GM19438 (cell line): ENCODE results near the gene PCNT.
"Not testable (repeated sequence)": the region's sequence is repeated elsewhere in the genome, so short reads cannot be mapped to it uniquely, and the experiment has no call there.

Experiments
- ATAC-seq: cut with Tn5 transposase; IDR thresholded peaks from one replicate; pipeline ENCODE4 v1.9.1; 2021; ENCODE audit warnings: low read depth; ENCODE audit not compliant: unreplicated experiment

PCNT gene

GRCh38 chr21:46397993-46398392 is 74.0 kb downstream of the PCNT start:
- ATAC-seq = no peak

- ATAC-seq = no peak
Measured at GRCh38 chr21:46399129-46399528, 75.2 kb downstream of the PCNT start.

DNA sequence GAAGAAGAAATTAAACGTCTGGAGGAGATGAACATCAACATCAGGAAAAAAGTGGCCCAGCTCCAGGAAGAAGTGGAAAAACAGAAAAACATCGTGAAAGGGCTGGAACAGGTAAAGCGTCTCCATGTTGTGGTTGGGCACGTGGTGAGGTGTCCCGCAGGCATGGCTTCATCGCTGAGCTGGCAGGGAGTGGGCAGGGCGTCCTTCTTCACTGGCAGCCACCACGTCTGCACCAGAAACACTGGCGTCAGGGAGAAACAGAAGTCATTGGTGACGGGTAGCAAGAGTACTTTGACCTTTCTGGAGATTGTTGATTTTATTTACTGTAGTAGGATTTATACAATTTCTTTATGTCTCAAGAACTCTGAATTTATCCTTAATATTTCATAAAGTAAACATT is 75.7 kb downstream of the PCNT start:
- no peak for ATAC-seq

- no peak for ATAC-seq
Measured at GRCh38 chr21:46401186-46401910, 77.4 kb downstream of the PCNT start.

DNA sequence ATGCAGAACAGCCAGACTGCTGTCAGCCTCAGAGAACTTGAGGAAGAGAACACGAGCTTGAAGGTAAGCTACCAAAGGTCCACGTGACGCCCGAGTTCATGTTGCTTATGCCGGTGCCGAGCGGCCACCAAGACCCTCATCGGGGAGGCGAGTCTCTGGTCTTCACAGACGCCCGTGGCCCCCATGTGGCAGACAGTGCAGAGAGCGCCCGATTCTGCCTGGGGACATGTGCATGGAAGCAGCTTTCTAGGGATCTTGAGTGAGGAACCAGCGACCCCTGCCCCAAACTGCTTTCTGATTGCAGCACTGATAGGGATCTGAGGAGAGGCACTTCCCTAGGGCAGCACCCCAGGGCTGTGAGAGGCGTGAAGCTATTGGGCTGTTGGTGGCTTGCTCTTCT is 78.5 kb downstream of the PCNT start:
- no peak for ATAC-seq

DNA sequence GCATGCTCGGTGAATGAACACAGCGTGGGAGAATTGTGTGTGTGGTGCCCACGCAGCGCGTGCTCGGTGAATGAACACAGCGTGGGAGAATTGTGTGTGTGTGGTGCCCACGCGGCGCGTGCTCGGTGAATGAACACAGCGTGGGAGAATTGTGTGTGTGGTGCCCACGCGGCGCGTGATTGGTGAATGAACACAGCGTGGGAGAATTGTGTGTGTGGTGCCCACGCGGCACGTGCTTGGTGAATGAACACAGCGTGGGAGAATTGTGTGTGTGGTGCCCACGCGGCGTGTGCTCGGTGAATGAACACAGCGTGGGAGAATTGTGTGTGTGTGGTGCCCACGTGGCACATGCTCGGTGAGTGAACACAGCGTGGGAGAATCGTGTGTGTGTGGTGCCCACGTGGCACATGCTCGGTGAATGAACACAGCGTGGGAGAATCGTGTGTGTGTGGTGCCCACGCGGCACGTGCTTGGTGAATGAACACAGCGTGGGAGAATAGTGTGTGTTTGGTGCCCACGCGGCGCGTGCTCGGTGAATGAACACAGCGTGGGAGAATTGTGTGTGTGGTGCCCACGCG is 79.4 kb downstream of the PCNT start:
- ATAC-seq = not testable (repeated sequence)

DNA sequence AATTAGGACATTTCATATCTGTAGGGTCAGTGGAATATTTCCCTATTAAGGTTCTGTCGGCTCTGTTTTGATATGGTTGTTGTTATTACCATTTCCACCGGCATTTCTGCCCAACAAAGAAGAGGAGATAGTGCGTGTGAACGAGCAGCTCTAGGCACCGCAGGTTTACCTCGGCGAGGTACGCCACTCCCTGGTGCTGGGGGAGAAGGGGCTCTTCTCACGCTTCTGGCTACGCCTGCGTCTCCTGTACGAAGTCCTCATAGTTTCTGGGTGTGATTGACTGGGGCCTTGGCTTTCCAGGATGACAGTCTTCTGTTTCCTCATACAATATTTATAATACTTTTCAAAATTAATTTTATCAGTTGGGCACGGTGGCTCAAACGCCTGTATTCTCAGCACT is 80.3 kb downstream of the PCNT start:
- ATAC-seq = no peak

DNA sequence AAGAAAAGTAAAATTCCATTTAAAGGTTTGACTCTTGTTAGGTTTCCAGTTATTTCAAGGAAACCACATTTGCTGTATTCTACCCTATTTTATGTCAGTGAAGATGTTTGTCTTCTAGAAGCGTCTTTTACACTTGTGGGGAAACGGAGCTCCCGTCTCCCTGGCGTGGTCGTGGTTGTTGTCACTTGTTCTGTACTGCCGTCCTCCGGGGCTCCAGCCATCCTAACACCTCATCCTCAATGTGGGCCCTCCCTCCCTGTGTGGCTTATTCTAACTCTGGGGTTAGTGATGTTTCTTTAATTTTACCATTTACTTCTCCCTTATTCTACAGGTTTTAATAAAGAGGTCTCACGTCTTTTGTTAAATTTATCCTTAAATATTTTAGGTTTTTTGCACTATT is 82.0 kb downstream of the PCNT start:
- ATAC-seq = no peak

- no peak for ATAC-seq
Measured at GRCh38 chr21:46409641-46410406, 85.9 kb downstream of the PCNT start.

DNA sequence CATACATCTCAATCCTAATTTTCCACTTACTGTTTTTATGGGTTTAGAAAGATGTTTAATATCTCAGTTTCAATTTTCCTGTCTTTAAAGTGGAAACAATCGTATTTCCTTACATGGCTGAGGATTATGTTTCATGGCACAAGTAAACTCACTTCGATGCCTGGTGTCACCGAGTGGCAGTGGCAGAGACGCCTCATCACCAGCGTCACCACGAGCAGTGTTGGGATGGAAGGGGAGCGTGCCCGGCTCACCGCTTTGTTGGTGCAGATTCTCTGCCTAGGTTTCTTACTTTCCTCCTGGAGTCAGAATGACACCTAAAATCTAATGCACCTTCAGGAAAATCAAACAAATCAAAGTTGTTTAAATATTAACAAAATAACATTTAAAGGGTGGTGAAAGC is 86.6 kb downstream of the PCNT start:
- ATAC-seq = no peak

- ATAC-seq = no peak
Measured at GRCh38 chr21:46411236-46411635, 87.3 kb downstream of the PCNT start.

- ATAC-seq = no peak
Measured at GRCh38 chr21:46411691-46412090, 87.7 kb downstream of the PCNT start.

DNA sequence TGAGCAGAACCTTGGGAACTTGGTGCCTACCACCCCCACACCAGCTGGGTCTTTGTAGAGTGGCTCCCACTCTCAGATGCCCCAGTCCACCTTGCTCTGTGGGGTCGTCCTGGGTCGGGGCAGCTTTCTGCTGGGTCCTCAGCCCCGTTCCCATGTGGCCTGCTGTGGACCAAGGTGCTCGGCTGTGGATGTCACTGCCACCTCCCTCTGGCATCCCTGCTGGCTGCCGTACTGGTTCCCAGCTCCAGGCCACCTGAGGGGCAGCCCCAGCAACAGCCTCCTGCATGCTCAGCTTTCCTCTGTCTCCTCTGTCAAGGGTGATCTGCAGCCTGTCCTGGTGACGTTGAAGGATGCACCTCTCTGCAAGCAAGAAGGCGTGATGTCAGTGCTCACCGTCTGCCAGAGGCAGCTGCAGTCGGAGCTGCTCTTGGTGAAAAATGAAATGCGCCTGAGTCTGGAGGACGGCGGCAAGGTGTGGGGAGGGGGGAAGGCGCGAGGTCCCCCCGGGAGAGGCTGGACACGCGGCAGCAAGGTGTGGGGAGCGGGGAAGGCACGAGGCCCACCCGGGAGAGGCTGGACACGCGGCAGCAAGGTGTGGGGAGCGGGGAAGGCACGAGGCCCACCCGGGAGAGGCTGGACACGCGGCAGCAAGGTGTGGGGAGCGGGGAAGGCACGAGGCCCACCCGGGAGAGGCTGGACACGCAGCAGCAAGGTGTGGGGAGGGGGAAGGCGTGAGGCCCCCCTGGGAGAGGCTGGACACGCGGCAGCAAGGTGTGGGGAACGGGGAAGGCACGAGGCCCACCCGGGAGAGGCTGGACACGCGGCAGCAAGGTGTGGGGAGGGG is 88.8 kb downstream of the PCNT start:
- no peak for ATAC-seq

DNA sequence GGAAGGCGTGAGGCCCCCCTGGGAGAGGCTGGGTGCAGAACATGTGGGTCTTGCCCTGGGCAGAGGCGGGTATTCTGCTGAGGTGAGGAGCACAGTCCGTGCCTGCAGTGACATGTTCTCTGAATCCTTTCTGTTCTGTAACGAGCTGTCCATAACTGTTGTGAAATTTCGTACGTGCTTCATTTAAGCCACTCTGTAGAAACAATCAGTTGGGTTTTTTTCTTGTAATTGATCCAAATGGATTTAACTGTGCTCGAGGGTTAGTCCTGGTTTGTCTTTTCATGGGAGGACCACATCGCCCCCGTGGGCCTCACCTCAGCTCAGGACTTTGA is 89.4 kb downstream of the PCNT start:
- no peak for ATAC-seq

- no peak for ATAC-seq
Measured at GRCh38 chr21:46414965-46415275, 91.0 kb downstream of the PCNT start.

DNA sequence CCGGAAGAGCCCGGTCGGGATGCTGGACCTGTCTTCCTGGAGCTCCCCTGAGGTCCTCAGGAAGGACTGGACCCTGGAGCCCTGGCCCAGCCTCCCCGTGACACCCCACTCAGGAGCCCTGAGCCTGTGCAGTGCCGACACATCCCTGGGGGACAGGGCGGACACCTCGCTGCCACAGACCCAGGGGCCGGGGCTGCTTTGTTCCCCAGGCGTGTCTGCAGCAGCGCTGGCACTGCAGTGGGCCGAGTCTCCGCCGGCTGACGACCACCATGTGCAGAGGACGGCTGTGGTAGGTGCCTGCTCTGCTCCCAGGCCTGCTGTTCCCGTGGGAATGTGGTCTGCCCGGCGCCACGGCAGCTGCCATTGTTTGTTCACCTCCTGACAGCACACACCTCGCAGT is 92.6 kb downstream of the PCNT start:
- no peak for ATAC-seq

DNA sequence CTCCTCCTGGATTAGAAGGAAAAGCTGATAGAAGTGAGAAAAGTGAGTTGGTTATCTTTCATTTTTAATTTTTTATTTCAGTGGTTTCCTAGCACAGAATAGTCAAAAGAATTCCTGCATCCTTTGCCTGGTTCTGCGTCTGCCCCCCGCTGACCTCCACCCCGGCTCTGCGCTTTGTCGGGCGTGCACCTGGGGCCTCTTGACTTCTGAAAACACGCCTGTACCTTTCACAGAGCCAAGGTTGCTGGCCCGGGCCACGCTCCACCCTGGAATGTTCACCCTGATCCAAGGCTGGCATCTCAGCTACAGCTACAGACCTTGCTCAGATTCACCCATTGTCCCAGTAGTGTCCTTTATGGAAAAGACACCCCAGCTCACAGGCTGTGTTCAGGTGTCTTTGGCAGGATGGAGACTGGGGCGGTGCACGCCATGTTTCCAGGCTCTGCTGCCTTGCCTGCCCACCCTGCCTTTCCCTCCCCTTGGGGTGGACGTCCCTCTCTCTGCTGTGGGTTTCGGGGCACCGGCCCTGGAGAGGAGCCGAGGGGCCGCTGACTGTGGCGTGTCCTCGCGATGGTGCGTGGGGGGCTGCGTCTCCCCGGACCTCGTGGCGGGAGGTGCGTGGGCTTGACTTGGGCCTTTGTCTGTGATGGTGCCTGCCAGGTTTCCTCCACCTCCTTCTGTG is 94.5 kb downstream of the PCNT start:
- no peak for ATAC-seq

GRCh38 chr21:46420241-46421190 is 96.6 kb downstream of the PCNT start:
- no peak for ATAC-seq

GRCh38 chr21:46421191-46421750 is 97.3 kb downstream of the PCNT start:
- ATAC-seq = no peak
